Fibroblast of lung (primary cell): Measurements from ENCODE around the gene KIF1A. TPM values are rescaled to one million over a fixed set of nuclear protein-coding genes. Genes with fewer than 3 reads are reported as not detected.

Source experiments
- DNase-seq, 2 donors: peaks; one replicate each; pipeline versions ENCODE4 v3.0.0 to v3.0.0-alpha.2; 2010; ENCODE audit warnings: low read depth in 2 of 2
- H2AFZ ChIP-seq: 2 replicates; pipeline ENCODE4 v1.5.1; 2012; ENCODE audit warnings: low read length, control low read depth, inconsistent platforms
- H3K27ac ChIP-seq: 2 replicates; pipeline ENCODE4 v1.5.1; 2011; ENCODE audit warnings: low read length, control low read depth; ENCODE audit not compliant: insufficient read depth
- H3K27me3 ChIP-seq: 2 replicates; pipeline ENCODE4 v1.5.1; 2011; ENCODE audit warnings: mild to moderate bottlenecking, low read length; ENCODE audit not compliant: control insufficient read depth, insufficient read depth
- H3K36me3 ChIP-seq: 2 replicates; pipeline ENCODE4 v1.5.1; 2011; ENCODE audit warnings: low read length; ENCODE audit not compliant: control insufficient read depth, insufficient read depth
- H3K4me1 ChIP-seq: 2 replicates; pipeline ENCODE4 v1.5.1; 2011; ENCODE audit warnings: low read length; ENCODE audit not compliant: control insufficient read depth, insufficient read depth; ENCODE audit errors: extremely low read depth
- H3K4me2 ChIP-seq: 2 replicates; pipeline ENCODE4 v1.5.1; 2011; ENCODE audit warnings: low read length, control low read depth; ENCODE audit not compliant: insufficient read depth; ENCODE audit errors: extremely low read depth
- H3K4me3 ChIP-seq, 4 experiments: fragments of 200-600 bp in 1 of 4; sonication (generic) in 1 of 4; replicated peaks in 1 of 4; 2 replicates each; pipeline ENCODE4 v1.5.1; 2011 to 2016; ENCODE audit warnings: low read length in 4 of 4, low read depth in 3 of 4, mild to moderate bottlenecking in 3 of 4, control low read depth in 2 of 4, inconsistent platforms in 1 of 4, mixed read lengths in 1 of 4; ENCODE audit not compliant: insufficient read depth in 1 of 4; ENCODE audit errors: control extremely low read depth in 1 of 4
- H3K79me2 ChIP-seq: 2 replicates; pipeline ENCODE4 v1.5.1; 2012; ENCODE audit warnings: mild to moderate bottlenecking, low read length, inconsistent platforms; ENCODE audit not compliant: control insufficient read depth, insufficient read depth
- H3K9ac ChIP-seq: 2 replicates; pipeline ENCODE4 v1.5.1; 2011; ENCODE audit warnings: mild to moderate bottlenecking, low read length, control low read depth; ENCODE audit not compliant: insufficient read depth
- H3K9me3 ChIP-seq: 2 replicates; pipeline ENCODE4 v1.5.1; 2012; ENCODE audit warnings: low read depth, low read length; ENCODE audit not compliant: control insufficient read depth, insufficient read depth
- H4K20me1 ChIP-seq: 2 replicates; pipeline ENCODE4 v1.5.1; 2011; ENCODE audit warnings: low read length; ENCODE audit not compliant: control insufficient read depth, insufficient read depth; ENCODE audit errors: extremely low read depth
- EZH2 ChIP-seq: IDR thresholded peaks from 2 replicates; pipeline ENCODE4 v1.5.1; 2012; ENCODE audit warnings: low read length, control low read depth, mild to moderate bottlenecking; ENCODE audit errors: missing control alignments
- polyA plus RNA-seq, 2 donors: library from polyadenylated mRNA; depleted of rRNA in 1 of 2; stranded (reverse) in 1 of 2; unstranded in 1 of 2; fragments of >200 nt; gene quantifications; 2 replicates each; pipeline ENCODE4 v1.2.1, GENCODE V29; 2011 to 2012; ENCODE audit warnings: missing spikeins in 1 of 2
- total RNA-seq: library from RNA; depleted of rRNA; stranded (reverse); fragments of >200 nt; gene quantifications from 2 replicates; pipeline ENCODE4 v1.2.1, GENCODE V29; 2014
- TF ChIP-seq, protein P1 (sequence below), 2 donors: IDR thresholded peaks in 1 of 2; conservative IDR thresholded peaks in 1 of 2; 1 replicate in 1 of 2; 2 replicates in 1 of 2; pipeline ENCODE4 v1.5.1; 2011 to 2012; ENCODE audit warnings: low read length in 2 of 2, control low read depth in 1 of 2, inconsistent platforms in 1 of 2, low read depth in 1 of 2, mild to moderate bottlenecking in 1 of 2

The KIF1A gene
- total and polyA plus RNA-seq, 2 donors (not counting 1 experiment from before 2014, with no cell fraction given): 0.05 TPM; not detected in 1

DNA sequence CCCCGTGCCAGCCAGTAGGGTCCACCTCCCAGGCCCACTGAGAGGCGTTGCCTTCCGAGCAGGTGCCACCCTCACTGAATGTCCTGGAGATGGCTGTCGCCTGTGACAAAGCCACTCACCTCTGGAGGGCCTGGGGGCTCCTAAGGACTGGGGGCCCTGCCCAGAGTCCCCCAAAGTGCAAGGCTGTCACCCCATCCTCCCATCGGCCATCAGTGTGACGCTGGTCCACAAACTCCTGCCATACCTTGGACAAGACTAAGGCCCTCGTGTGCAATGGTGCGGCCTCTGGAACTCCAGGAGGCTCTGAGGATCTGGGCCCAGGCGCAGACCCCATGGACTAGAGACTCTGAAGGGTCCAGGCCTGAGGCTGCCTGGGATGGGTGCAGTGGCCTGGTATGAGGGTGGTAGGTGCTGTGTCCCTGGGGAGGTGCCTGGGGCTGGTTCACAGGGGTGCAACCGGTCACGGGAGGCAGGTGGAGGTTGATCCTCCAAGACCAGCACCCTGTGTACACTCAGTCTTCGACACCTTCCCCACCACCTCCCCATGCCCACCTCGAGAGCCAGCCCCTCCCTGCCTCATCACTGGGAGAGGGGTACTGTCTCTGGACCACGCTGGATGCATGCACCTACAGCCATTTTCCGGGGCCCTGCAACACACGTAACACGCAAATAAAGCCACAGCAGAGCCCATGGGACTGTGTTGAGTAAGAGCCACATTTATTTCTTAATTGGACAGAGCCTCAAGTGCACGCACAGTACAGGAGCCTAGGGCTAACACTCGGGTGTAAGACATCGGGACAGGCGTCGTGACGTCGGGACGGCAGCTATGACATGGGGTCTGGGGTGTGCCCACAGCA, 106.7 kb downstream of the KIF1A start:
- H3K4me3 ChIP-seq: no peak overlapping the region
- H3K4me1 ChIP-seq: no peaks in the 10 kb centered on the region
- H3K9me3 ChIP-seq: no peaks in the 10 kb centered on the region
- H3K79me2 ChIP-seq: no peaks in the 10 kb centered on the region
- no peak overlapping the region for H3K4me2 ChIP-seq
- no peak for DNase-seq
- TF ChIP-seq EZH2: no peak
- TF ChIP-seq, protein P1, sequence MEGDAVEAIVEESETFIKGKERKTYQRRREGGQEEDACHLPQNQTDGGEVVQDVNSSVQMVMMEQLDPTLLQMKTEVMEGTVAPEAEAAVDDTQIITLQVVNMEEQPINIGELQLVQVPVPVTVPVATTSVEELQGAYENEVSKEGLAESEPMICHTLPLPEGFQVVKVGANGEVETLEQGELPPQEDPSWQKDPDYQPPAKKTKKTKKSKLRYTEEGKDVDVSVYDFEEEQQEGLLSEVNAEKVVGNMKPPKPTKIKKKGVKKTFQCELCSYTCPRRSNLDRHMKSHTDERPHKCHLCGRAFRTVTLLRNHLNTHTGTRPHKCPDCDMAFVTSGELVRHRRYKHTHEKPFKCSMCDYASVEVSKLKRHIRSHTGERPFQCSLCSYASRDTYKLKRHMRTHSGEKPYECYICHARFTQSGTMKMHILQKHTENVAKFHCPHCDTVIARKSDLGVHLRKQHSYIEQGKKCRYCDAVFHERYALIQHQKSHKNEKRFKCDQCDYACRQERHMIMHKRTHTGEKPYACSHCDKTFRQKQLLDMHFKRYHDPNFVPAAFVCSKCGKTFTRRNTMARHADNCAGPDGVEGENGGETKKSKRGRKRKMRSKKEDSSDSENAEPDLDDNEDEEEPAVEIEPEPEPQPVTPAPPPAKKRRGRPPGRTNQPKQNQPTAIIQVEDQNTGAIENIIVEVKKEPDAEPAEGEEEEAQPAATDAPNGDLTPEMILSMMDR (conservative IDR thresholded peaks at IDR 0.05 in 1 of 2, IDR thresholded peaks at IDR 0.05 in 1 of 2; ENCODE audit: low read depth in 1 of 2, low read length in 2 of 2): no peak
- H3K27ac ChIP-seq: no peak overlapping the region
- H4K20me1 ChIP-seq: no peaks in the 10 kb centered on the region
- H2AFZ ChIP-seq: no peak overlapping the region
- H3K36me3 ChIP-seq: no peaks in the 10 kb centered on the region
- no peaks in the 10 kb centered on the region for H3K27me3 ChIP-seq
- no peak overlapping the region for H3K9ac ChIP-seq

DNA sequence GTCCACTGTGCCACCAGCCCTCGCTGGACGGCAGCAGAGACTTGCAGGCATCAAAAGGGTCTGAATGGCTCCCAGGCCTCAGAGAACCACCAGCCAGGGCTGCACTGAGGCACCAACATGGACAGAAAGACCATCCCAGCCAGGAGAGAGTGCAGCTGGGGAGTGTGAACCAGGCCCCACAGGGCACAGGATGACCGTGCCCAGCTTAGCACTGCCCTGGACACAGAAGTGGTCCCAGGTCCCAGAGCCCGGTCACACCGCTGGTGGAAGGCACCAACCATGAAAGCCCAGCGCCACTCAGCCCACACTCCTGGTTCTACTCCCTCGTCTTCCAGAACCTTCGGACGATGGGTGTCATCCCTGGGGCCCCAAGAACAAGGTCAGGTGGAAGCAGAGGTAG, 107.9 kb downstream of the KIF1A start:
- peaks cover 9% of the 10 kb centered on the region for H3K27me3 ChIP-seq
- H3K4me2 ChIP-seq: no peak overlapping the region
- H3K4me1 ChIP-seq: no peaks in the 10 kb centered on the region
- TF ChIP-seq, protein P1 (conservative IDR thresholded peaks at IDR 0.05 in 1 of 2, IDR thresholded peaks at IDR 0.05 in 1 of 2; ENCODE audit: low read depth in 1 of 2, low read length in 2 of 2): no peak
- no peak for TF ChIP-seq EZH2
- H3K4me3 ChIP-seq: no peak overlapping the region
- no peak overlapping the region for H2AFZ ChIP-seq
- no peak overlapping the region for H3K27ac ChIP-seq
- H3K36me3 ChIP-seq: no peaks in the 10 kb centered on the region
- no peaks in the 10 kb centered on the region for H4K20me1 ChIP-seq
- no peaks in the 10 kb centered on the region for H3K79me2 ChIP-seq
- no peak overlapping the region for H3K9ac ChIP-seq
- no peaks in the 10 kb centered on the region for H3K9me3 ChIP-seq
- no peak for DNase-seq

- Histone ChIP-seq H4K20me1 (no peaks in the 10 kb centered on the region), H3K4me3 (no peak overlapping the region), H3K4me2 (no peak overlapping the region), H2AFZ (no peak overlapping the region), H3K9me3 (no peaks in the 10 kb centered on the region), H3K27me3 (peaks cover 9% of the 10 kb centered on the region), H3K79me2 (no peaks in the 10 kb centered on the region), H3K36me3 (no peaks in the 10 kb centered on the region), H3K27ac (no peak overlapping the region), H3K4me1 (no peaks in the 10 kb centered on the region), H3K9ac (no peak overlapping the region)
- no peak for DNase-seq
- no peak for TF ChIP-seq EZH2
- TF ChIP-seq, protein P1 (conservative IDR thresholded peaks at IDR 0.05 in 1 of 2, IDR thresholded peaks at IDR 0.05 in 1 of 2; ENCODE audit: low read depth in 1 of 2, low read length in 2 of 2): no peak
Observed at GRCh38 chr2:240711701-240712100, 108.3 kb downstream of the KIF1A start.
